ENCODE data around the gene COX6A2. TPM values are rescaled to one million over a fixed set of nuclear protein-coding genes. Genes with fewer than 3 reads are reported as not detected.

The COX6A2 gene
- total and polyA plus RNA-seq, 2 donors (not counting 3 experiments of a cell fraction or from before 2014, with no cell fraction given) = not detected

DNA sequence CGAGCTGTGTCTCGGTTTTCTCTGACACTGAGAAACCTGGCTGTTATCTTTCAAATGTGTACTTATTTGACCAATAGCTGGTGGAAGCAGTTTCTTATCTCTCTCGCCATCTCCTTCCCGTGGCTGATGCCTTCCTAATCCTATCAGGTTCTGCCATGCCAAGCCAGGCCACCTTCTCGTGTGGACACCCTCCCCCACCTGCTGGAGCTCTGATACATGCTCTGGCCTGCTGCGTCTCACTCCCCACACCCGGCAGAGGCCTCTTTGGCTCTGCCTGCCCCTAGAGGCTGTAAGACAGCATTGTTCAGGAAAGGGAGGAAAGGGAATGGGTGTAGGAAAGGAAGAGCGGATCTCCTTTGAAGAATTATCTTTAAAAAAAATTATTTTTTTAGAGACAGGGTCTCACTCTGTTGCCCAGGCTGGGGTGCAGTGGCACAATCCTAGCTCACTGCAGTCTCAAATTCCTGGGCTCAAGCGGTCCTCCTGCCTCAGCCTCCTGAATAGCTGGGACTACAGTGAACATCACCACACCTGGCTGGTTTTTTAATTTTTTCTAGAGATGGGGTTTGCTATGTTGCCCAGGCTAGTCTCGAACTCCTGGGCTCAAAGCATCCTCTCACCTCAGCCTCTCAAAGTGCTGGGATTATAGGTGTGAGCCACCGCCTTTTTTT, 23.7 kb upstream of the COX6A2 start:
- FAIRE-seq = peak; percentile 82
- H3K9me1 ChIP-seq (replicated peaks; ENCODE audit: control insufficient read depth, extremely low read depth, insufficient read depth, low read length) = no peaks in the 10 kb centered on the region
- dilution Hi-C loops (cut with MboI; ENCODE audit: extremely low pct_ligation_motif_present, low sequenced_read_pairs) (no loop called here), intact Hi-C loops (cut with micrococcal nuclease) (no loop called here)
- H4K20me1 ChIP-seq (replicated peaks; ENCODE audit: control insufficient read depth, extremely low read depth, insufficient read depth, low read length) = no peaks in the 10 kb centered on the region
- no peak overlapping the region for H3K4me2 ChIP-seq (ENCODE audit: insufficient read depth, low read length)
- POLR2A ChIA-PET = interaction anchor here (1.8 kb wide), 1 partner anchor 9 kb away, joined by 5 read pairs; the partner anchor contains the start of gene ZNF843
- H3K36me3 ChIP-seq (ENCODE audit: control insufficient read depth in 2 of 2, extremely low read depth in 1 of 2, insufficient read depth in 2 of 2, low read length in 2 of 2) = no peaks in the 10 kb centered on the region
- CTCF ChIA-PET = interaction anchor here (0.7 to 3.1 kb wide), 15 partner anchors 9 to 498 kb away, joined by 3 to 39 read pairs (median 3); partner anchors contain the start of genes FUS, HSD3B7, KAT8 and ZNF843
- peaks cover 16% of the 10 kb centered on the region for H3K79me2 ChIP-seq (ENCODE audit: control insufficient read depth, insufficient read depth, low read length)
- H3K27me3 ChIP-seq (ENCODE audit: control insufficient read depth in 2 of 2, insufficient read depth in 2 of 2, low read length in 2 of 2) = no peaks in the 10 kb centered on the region
- H3K9ac ChIP-seq (replicated peaks; ENCODE audit: extremely low read depth, insufficient read depth, low read length) = no peak overlapping the region
- H3K4me1 ChIP-seq (ENCODE audit: control insufficient read depth, extremely low read depth, insufficient read depth, low read length) = peaks cover 17% of the 10 kb centered on the region
- TF ChIP-seq, protein P1, sequence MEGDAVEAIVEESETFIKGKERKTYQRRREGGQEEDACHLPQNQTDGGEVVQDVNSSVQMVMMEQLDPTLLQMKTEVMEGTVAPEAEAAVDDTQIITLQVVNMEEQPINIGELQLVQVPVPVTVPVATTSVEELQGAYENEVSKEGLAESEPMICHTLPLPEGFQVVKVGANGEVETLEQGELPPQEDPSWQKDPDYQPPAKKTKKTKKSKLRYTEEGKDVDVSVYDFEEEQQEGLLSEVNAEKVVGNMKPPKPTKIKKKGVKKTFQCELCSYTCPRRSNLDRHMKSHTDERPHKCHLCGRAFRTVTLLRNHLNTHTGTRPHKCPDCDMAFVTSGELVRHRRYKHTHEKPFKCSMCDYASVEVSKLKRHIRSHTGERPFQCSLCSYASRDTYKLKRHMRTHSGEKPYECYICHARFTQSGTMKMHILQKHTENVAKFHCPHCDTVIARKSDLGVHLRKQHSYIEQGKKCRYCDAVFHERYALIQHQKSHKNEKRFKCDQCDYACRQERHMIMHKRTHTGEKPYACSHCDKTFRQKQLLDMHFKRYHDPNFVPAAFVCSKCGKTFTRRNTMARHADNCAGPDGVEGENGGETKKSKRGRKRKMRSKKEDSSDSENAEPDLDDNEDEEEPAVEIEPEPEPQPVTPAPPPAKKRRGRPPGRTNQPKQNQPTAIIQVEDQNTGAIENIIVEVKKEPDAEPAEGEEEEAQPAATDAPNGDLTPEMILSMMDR (IDR thresholded peaks at IDR 0.05; ENCODE audit: extremely low read depth in 1 of 2, insufficient read depth in 1 of 2, low read depth in 1 of 2, low read length in 2 of 2) = peak; percentile 46 to 69
- TF ChIP-seq EZH2 (IDR thresholded peaks at IDR 0.05; ENCODE audit: borderline replicate concordance, low read depth, low read length, severe bottlenecking) (no peak), GATA2 (IDR thresholded peaks at IDR 0.05; ENCODE audit: insufficient read depth, insufficient read length, low read depth, low read length) (peak; percentile 45)
- H2AFZ ChIP-seq (ENCODE audit: low read depth, low read length) = no peak overlapping the region
- H3K27ac ChIP-seq (ENCODE audit: insufficient read depth, low read depth, low read length) = no peak overlapping the region
- peak; percentile 56 for DNase-seq (ENCODE audit: low read depth, low spot score)
- H3K9me3 ChIP-seq (replicated peaks; ENCODE audit: control insufficient read depth, insufficient read depth, low read length) = no peaks in the 10 kb centered on the region
- no TSS peak for BruUV-seq (replicated peaks)
- no peak overlapping the region for H3K4me3 ChIP-seq (replicated peaks in 1 of 3; ENCODE audit: insufficient read depth in 1 of 3, low read depth in 1 of 3, low read length in 3 of 3)

DNA sequence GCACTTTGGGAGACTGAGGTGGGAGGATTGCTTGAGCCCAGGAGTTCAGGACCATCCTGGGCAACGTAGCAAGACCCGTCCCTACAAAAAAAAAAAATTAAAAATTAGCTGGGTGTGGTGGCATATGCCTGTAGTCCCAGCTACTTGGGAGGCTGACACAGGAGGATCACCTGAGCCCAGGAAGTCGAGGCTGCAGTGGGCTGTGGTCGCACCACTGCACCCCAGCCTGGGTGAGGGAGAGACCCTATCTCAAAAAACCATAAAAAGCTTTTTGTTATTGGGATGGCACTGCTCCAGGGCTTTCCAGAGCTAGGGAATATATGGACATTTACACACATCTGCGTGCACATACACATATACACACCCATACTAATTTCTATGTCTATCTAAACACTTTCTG, 23.0 kb upstream of the COX6A2 start:
- intact Hi-C loops (cut with micrococcal nuclease) = no loop called here

More for the DNA sequence above, 23.0 kb upstream of the COX6A2 start:
- H3K36me3 ChIP-seq (ENCODE audit: control insufficient read depth in 2 of 2, extremely low read depth in 1 of 2, insufficient read depth in 2 of 2, low read length in 2 of 2) = no peaks in the 10 kb centered on the region
- no peaks in the 10 kb centered on the region for H4K20me1 ChIP-seq (replicated peaks; ENCODE audit: control insufficient read depth, extremely low read depth, insufficient read depth, low read length)
- no peaks in the 10 kb centered on the region for H3K27me3 ChIP-seq (ENCODE audit: control insufficient read depth in 2 of 2, insufficient read depth in 2 of 2, low read length in 2 of 2)
- ChIA-PET CTCF (interaction anchor here (0.7 to 3.1 kb wide), 12 partner anchors 8 to 498 kb away, joined by 3 to 39 read pairs (median 3); partner anchors contain the start of genes FUS, KAT8 and ZNF843), POLR2A (interaction anchor here (1.8 kb wide), 1 partner anchor 8 kb away, joined by 5 read pairs; the partner anchor contains the start of gene ZNF843)
- H3K79me2 ChIP-seq (ENCODE audit: control insufficient read depth, insufficient read depth, low read length) = peaks cover 11% of the 10 kb centered on the region
- no peak overlapping the region for H3K27ac ChIP-seq (ENCODE audit: insufficient read depth, low read depth, low read length)
- no peak overlapping the region for H3K9ac ChIP-seq (replicated peaks; ENCODE audit: extremely low read depth, insufficient read depth, low read length)
- H3K4me3 ChIP-seq (replicated peaks in 1 of 3; ENCODE audit: insufficient read depth in 1 of 3, low read depth in 1 of 3, low read length in 3 of 3) = no peak overlapping the region
- H3K9me1 ChIP-seq (replicated peaks; ENCODE audit: control insufficient read depth, extremely low read depth, insufficient read depth, low read length) = no peaks in the 10 kb centered on the region
- no TSS peak for BruUV-seq (replicated peaks)
- TF ChIP-seq, protein P1 (IDR thresholded peaks at IDR 0.05; ENCODE audit: extremely low read depth in 1 of 2, insufficient read depth in 1 of 2, low read depth in 1 of 2, low read length in 2 of 2) = no peak
- TF ChIP-seq, protein P2, sequence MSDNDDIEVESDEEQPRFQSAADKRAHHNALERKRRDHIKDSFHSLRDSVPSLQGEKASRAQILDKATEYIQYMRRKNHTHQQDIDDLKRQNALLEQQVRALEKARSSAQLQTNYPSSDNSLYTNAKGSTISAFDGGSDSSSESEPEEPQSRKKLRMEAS (IDR thresholded peaks at IDR 0.05; ENCODE audit: insufficient read depth, insufficient read length) = no peak
- TF ChIP-seq FOS (IDR thresholded peaks at IDR 0.05; ENCODE audit: borderline replicate concordance, insufficient read depth, low read length) (no peak), POLR2AphosphoS5 (IDR thresholded peaks at IDR 0.05; ENCODE audit: insufficient read depth, low read depth, low read length) (no peak), POLR2A (IDR thresholded peaks at IDR 0.05; ENCODE audit: low read depth, low read length) (no peak), JUN (IDR thresholded peaks at IDR 0.05; ENCODE audit: borderline replicate concordance, insufficient read depth, insufficient read length, low read depth) (no peak), GATA2 (IDR thresholded peaks at IDR 0.05; ENCODE audit: insufficient read depth, insufficient read length, low read depth, low read length) (no peak), EZH2 (IDR thresholded peaks at IDR 0.05; ENCODE audit: borderline replicate concordance, low read depth, low read length, severe bottlenecking) (no peak), MYC (IDR thresholded peaks at IDR 0.05; ENCODE audit: low read depth, low read length) (no peak)
- DNase-seq (ENCODE audit: low read depth, low spot score) = no peak
- no peaks in the 10 kb centered on the region for H3K9me3 ChIP-seq (replicated peaks; ENCODE audit: control insufficient read depth, insufficient read depth, low read length)
- no peak for FAIRE-seq
- dilution Hi-C loops (cut with MboI; ENCODE audit: extremely low pct_ligation_motif_present, low sequenced_read_pairs) = no loop called here
- H3K4me1 ChIP-seq (ENCODE audit: control insufficient read depth, extremely low read depth, insufficient read depth, low read length) = peaks cover 17% of the 10 kb centered on the region
- H3K4me2 ChIP-seq (ENCODE audit: insufficient read depth, low read length) = no peak overlapping the region
- H2AFZ ChIP-seq (ENCODE audit: low read depth, low read length) = no peak overlapping the region
